Sigmoid colon (tissue), 7 donors: ENCODE data around the gene GGT6. TPM values are rescaled to one million over a fixed set of nuclear protein-coding genes. Genes with fewer than 3 reads are reported as not detected.

Experiments
- DNase-seq: peaks from one replicate; pipeline ENCODE4 v3.0.0-alpha.2; 2019
- H3K27ac ChIP-seq, 4 donors: fragments of 200-600 bp; sonication (generic); one replicate each; pipeline ENCODE4 v1.5.1; 2016 to 2019; ENCODE audit warnings: mild to moderate bottlenecking in 1 of 4
- H3K27me3 ChIP-seq, 3 donors: fragments of 200-600 bp; sonication (generic); one replicate each; pipeline ENCODE4 v1.5.1; 2019; ENCODE audit warnings: mild to moderate bottlenecking in 1 of 3
- H3K36me3 ChIP-seq, 4 donors: fragments of 200-600 bp; sonication (generic); one replicate each; pipeline ENCODE4 v1.5.1; 2016 to 2019
- H3K4me1 ChIP-seq, 4 donors: fragments of 200-600 bp; sonication (generic); one replicate each; pipeline ENCODE4 v1.5.1; 2017 to 2019
- H3K4me3 ChIP-seq, 4 donors: fragments of 200-600 bp; sonication (generic); one replicate each; pipeline ENCODE4 v1.5.1; 2017 to 2019; ENCODE audit warnings: mild to moderate bottlenecking in 2 of 4, moderate library complexity in 1 of 4
- H3K9me3 ChIP-seq, 4 donors: fragments of 200-600 bp in 3 of 4; sonication (generic) in 3 of 4; one replicate each; pipeline versions ENCODE4 v1.5.1 to v1.6.1; 2013 to 2019
- CTCF ChIP-seq, 4 experiments: fragments of 450-650 bp in 3 of 4; fragments of 200-600 bp in 1 of 4; IDR thresholded peaks; one replicate each; pipeline ENCODE4 v1.5.1; 2016 to 2019; ENCODE audit warnings: antibody characterized with exemption in 4 of 4, mild to moderate bottlenecking in 3 of 4, moderate library complexity in 2 of 4
- EP300 ChIP-seq, 4 donors: sonication (generic); formaldehyde crosslinking; IDR thresholded peaks; one replicate each; pipeline ENCODE4 v1.6.1; 2017; ENCODE audit warnings: antibody characterized with exemption in 4 of 4
- POLR2A ChIP-seq, 2 donors: fragments of 450-650 bp; IDR thresholded peaks; one replicate each; pipeline ENCODE4 v1.6.1; 2016; ENCODE audit warnings: antibody characterized with exemption in 2 of 2, mild to moderate bottlenecking in 2 of 2, moderate library complexity in 2 of 2
- POLR2AphosphoS5 ChIP-seq, 4 donors: sonication (generic); formaldehyde crosslinking; IDR thresholded peaks; one replicate each; pipeline ENCODE4 v1.6.1; 2017; ENCODE audit warnings: antibody characterized with exemption in 4 of 4
- WGBS, 2 donors: extraction: QIAGEN DNeasy Blood & Tissue Kit; methylation state at CpG; one replicate each; pipeline ENCODE4 v1.1.7; 2013; 5-methylcytosine and 5-hydroxymethylcytosine counted together
- intact Hi-C: fragments of 100-400 bp; cut with DNase I; formaldehyde crosslinking; loops from one replicate; pipeline ENCODE4 v1.15.1; 2023
- polyA plus RNA-seq, 3 donors: library from polyadenylated mRNA; stranded (reverse); fragments of 200-250 nt; gene quantifications; one replicate each; pipeline ENCODE4 v1.2.3, GENCODE V29; 2013
- total RNA-seq, 4 donors: library from RNA; depleted of rRNA; stranded (reverse); fragments of >200 nt; gene quantifications; one replicate each; pipeline ENCODE4 v1.1.0, GENCODE V29; 2016
- donor health status: healthy with polysubstance abuse.
- donor health status: Bipolar disorder and iron deficiency.
- donor health status: healthy.

The GGT6 gene
- total and polyA plus RNA-seq, 7 donors, result 0.71 to 94.4 (median 22.2) TPM; not detected in 2

DNA sequence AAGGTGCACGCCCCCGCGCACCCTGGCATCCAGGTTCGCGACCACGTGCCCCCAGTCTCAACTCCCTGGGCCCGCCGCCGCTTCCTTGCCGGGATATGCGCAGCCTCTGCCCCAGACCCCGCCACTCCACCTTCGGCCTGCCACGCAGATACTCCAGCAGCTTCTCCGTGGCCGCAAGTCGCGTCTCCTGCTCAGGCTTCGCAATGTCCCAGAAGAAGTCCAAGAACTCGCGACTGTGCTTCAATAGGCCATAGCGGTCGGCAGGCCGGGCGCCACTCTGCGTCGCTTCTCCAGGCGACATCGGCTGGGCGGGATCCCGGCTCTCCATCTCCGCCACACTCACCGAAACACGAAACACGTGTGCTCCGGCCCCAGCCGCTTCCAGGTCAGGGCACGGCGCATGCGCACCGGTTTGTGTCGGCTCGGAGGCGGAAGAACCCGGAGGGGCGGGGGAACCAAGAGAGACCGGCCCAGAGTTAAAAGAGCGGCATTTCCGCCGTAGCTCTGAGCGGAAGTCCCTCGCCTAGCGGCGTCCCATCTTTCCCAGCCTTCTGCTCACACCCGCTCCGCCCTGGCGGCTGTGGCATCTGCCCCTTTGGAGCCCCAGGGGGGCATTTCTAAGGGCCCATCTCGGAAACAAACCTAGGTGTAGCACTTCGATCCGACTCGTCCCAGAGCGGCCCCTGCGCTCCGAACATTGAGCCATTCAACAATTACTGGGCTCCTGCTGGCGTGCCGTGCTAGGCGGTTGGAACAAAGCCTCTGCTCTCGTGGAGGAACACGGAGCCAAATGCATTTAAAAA lies 5.2 kb downstream of the GGT6 start, which contains the start of gene MYBBP1A:
Gene MYBBP1A, minus strand, starts transcription at position 388 of the 803 bp plus-strand sequence. Its CDS starts 60 bp downstream, at position 328.
- Histone ChIP-seq H3K4me3 (peak within 1 kb of the TSS; percentile 83 to 88 (median 85)), H3K9me3 (no peaks in the 10 kb centered on the region), H3K27ac (peak within 1 kb of the TSS; percentile 77 to 86 (median 83)), H3K4me1 (peaks cover 0 to 23% (median 20%) of the 10 kb centered on the region in 4 donors), H3K36me3 (peaks cover 4 to 36% (median 18%) of the 10 kb centered on the region in 4 donors), H3K27me3 (no peaks in the 10 kb centered on the region)
- intact Hi-C loops, result no loop called here
- TF ChIP-seq EP300 (IDR thresholded peaks at IDR 0.05) (no peak), POLR2AphosphoS5 (IDR thresholded peaks at IDR 0.05) (peak; percentile 53 to 86 (median 82)), POLR2A (IDR thresholded peaks at IDR 0.05) (peak in 1 of 2 donors; percentile 56), CTCF (IDR thresholded peaks at IDR 0.05) (peak in 1 of 4 experiments; percentile 6)
- 0% methylated on average over 69 of the region's 69 CpGs for WGBS, 2 donors
- peak; percentile 98 for DNase-seq

DNA sequence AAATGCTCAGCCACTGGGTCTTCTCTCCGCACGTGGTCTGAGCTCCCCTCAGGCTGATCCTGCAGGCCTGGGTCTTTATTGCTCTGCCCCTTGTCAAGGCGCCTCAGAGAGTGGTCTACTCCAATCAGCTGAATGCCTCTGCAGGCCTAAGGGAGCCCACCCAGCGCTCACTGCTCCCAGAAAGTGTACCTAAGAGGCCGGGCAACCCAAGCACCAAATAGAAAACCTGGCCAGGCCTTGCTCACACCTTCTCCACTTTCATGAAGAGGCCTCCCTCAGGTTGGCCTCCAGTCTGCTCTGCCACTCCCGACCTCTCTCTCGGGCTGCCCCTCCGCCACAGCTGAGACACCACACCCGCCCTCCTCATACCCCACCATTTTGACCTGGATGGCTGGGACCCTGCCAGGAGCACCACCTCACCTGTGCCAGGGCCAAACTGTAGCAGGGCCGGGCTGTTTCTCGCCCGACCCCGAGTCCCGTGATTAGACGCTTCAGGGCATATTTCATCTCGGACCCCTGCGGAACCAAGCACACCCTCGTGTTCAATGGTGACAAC lies 5.9 kb downstream of the GGT6 start:
- peaks cover 4 to 43% (median 24%) of the 10 kb centered on the region in 4 donors for H3K36me3 ChIP-seq
- no peaks in the 10 kb centered on the region for H3K9me3 ChIP-seq
- WGBS, 2 donors, result 9 to 15% methylated on average over 18 of the region's 18 CpGs
- H3K4me1 ChIP-seq, result peaks cover 0 to 23% (median 20%) of the 10 kb centered on the region in 4 donors
- TF ChIP-seq CTCF (IDR thresholded peaks at IDR 0.05) (no peak), POLR2AphosphoS5 (IDR thresholded peaks at IDR 0.05) (no peak), EP300 (IDR thresholded peaks at IDR 0.05) (no peak), POLR2A (IDR thresholded peaks at IDR 0.05) (no peak)
- no peaks in the 10 kb centered on the region for H3K27me3 ChIP-seq
- intact Hi-C loops, result no loop called here
- peak; percentile 64 for DNase-seq
- H3K4me3 ChIP-seq, result peak overlapping the region; percentile 83 to 88 (median 85)
- H3K27ac ChIP-seq, result peak overlapping the region; percentile 77 to 86 (median 83)

DNA sequence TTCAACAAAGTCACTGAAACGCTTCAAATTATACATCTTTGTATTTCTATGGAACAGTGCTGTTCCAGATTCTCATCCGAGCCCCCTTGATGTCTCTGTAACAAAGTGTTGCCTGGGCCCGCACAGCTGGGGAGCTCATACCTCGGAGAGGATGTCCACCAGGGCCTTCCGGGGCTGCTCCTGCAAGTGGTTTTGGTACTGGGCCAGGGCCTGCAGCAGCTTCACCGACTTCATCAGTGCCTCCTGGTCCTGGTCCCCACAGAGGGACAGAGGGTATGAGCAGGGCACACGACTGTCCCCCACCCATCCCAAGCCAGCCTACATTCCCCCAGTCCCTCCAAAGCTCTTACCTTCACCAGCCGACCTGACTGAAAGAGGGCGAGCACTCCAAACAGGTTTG lies 6.7 kb downstream of the GGT6 start:
- H3K4me3 ChIP-seq, result no peak overlapping the region
- TF ChIP-seq EP300 (IDR thresholded peaks at IDR 0.05), result no peak
- no peak for TF ChIP-seq CTCF (IDR thresholded peaks at IDR 0.05)
- TF ChIP-seq POLR2AphosphoS5 (IDR thresholded peaks at IDR 0.05), result no peak
- no peak for TF ChIP-seq POLR2A (IDR thresholded peaks at IDR 0.05)
- intact Hi-C loops, result no loop called here
- peak; percentile 67 for DNase-seq
- no peaks in the 10 kb centered on the region for H3K27me3 ChIP-seq
- WGBS, 2 donors, result 82 to 87% methylated on average over 9 of the region's 9 CpGs
- H3K4me1 ChIP-seq, result peaks cover 0 to 23% (median 20%) of the 10 kb centered on the region in 4 donors
- H3K9me3 ChIP-seq, result no peaks in the 10 kb centered on the region
- no peak overlapping the region for H3K27ac ChIP-seq
- H3K36me3 ChIP-seq, result peaks cover 4 to 52% (median 31%) of the 10 kb centered on the region in 4 donors

DNA sequence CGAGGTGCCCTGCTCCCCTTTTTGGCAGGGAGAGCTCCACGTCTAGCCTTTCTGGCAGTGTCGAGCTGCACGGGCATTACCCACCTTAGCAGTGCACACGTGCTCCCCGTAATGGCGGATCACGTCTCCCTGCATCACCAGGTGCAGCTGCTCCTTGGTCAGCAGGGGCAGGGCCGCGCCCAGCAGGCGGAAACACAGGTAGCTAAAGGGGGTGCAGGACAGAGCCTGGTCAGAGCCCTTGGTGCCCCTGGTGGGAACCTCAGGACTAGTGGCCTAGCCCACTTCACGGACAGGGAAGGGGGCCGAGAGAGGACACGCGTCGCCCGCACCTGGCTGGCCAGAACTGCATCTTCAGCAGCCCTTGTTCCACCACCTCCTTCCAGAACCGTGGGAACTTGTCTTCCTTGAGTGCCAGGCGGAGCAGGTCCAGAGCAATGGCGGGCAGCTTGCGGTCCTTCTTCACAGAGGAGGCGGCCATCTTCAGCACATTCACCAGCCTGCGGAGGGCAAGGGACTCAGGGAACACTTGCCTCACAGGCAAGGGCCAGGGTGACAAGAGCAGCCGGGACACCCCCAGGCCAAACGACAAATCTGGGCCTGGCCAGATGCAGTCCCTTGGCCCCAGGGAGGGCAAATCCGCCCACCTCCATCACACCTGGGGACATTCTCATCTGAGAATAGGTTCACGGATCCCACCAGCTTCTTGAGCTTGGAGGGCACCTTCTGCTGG lies 8.4 kb downstream of the GGT6 start:
- Histone ChIP-seq H3K4me1 (peaks cover 0 to 23% (median 20%) of the 10 kb centered on the region in 4 donors), H3K36me3 (peaks cover 4 to 69% (median 43%) of the 10 kb centered on the region in 4 donors), H3K4me3 (no peak overlapping the region), H3K27me3 (no peaks in the 10 kb centered on the region), H3K9me3 (no peaks in the 10 kb centered on the region), H3K27ac (no peak overlapping the region)
- intact Hi-C loops, result no loop called here
- DNase-seq, result peak; percentile 55
- WGBS, 2 donors, result 93 to 96% methylated on average over 27 of the region's 27 CpGs
- TF ChIP-seq CTCF (IDR thresholded peaks at IDR 0.05) (no peak), EP300 (IDR thresholded peaks at IDR 0.05) (no peak), POLR2AphosphoS5 (IDR thresholded peaks at IDR 0.05) (no peak), POLR2A (IDR thresholded peaks at IDR 0.05) (no peak)
